Measurements from ENCODE around the gene PDK2. TPM values are rescaled to one million over a fixed set of nuclear protein-coding genes. Genes with fewer than 3 reads are reported as not detected.

PDK2 gene
- total RNA-seq, 1 donor: 37.8 TPM

GRCh38 chr17:50118076-50118827 lies 23.1 kb downstream of the PDK2 start:
- DNase-seq (ENCODE audit: low read depth): no peak

GRCh38 chr17:50118828-50119218 lies 23.7 kb downstream of the PDK2 start:
- DNase-seq (ENCODE audit: low read depth): no peak
- TF ChIP-seq, protein P1, sequence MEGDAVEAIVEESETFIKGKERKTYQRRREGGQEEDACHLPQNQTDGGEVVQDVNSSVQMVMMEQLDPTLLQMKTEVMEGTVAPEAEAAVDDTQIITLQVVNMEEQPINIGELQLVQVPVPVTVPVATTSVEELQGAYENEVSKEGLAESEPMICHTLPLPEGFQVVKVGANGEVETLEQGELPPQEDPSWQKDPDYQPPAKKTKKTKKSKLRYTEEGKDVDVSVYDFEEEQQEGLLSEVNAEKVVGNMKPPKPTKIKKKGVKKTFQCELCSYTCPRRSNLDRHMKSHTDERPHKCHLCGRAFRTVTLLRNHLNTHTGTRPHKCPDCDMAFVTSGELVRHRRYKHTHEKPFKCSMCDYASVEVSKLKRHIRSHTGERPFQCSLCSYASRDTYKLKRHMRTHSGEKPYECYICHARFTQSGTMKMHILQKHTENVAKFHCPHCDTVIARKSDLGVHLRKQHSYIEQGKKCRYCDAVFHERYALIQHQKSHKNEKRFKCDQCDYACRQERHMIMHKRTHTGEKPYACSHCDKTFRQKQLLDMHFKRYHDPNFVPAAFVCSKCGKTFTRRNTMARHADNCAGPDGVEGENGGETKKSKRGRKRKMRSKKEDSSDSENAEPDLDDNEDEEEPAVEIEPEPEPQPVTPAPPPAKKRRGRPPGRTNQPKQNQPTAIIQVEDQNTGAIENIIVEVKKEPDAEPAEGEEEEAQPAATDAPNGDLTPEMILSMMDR (IDR thresholded peaks at IDR 0.05; ENCODE audit: insufficient read depth, low read length): no peak

More at GRCh38 chr17:50118076-50118827, 23.1 kb downstream of the PDK2 start:
- no peak overlapping the region for H3K4me3 ChIP-seq (ENCODE audit: low read depth, low read length)
- TF ChIP-seq, protein P1 (IDR thresholded peaks at IDR 0.05; ENCODE audit: insufficient read depth, low read length): no peak

GRCh38 chr17:50120475-50121253 lies 25.5 kb downstream of the PDK2 start:
- no peak overlapping the region for H3K4me3 ChIP-seq (ENCODE audit: low read depth, low read length)
- TF ChIP-seq, protein P1 (IDR thresholded peaks at IDR 0.05; ENCODE audit: insufficient read depth, low read length): no peak
- DNase-seq (ENCODE audit: low read depth): no peak

More at GRCh38 chr17:50118828-50119218, 23.7 kb downstream of the PDK2 start:
- H3K4me3 ChIP-seq (ENCODE audit: low read depth, low read length): no peak overlapping the region

DNA sequence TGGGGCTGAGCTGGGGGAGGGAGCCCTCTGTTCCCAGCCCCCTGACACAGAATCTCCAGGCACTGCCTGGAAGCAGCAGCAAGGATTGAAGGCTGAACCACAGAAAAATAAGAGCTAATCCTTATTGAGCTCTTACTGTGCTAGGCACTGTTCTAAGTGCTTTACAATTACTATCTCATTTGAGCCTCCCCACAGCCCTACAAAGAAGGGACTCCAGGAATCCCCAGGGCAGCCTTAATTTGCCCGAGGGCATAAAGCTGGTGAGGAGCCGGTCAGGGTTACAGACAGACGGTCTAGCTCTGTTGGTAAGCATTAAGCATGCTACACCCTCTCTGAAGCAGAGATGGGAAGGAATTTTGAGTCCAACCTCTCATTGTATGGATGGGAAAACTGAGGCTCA lies 27.8 kb downstream of the PDK2 start:
- no peak for DNase-seq (ENCODE audit: low read depth)
- no peak overlapping the region for H3K4me3 ChIP-seq (ENCODE audit: low read depth, low read length)
- TF ChIP-seq, protein P1 (IDR thresholded peaks at IDR 0.05; ENCODE audit: insufficient read depth, low read length): no peak

GRCh38 chr17:50123649-50124349 lies 28.6 kb downstream of the PDK2 start:
- TF ChIP-seq, protein P1 (IDR thresholded peaks at IDR 0.05; ENCODE audit: insufficient read depth, low read length): no peak
- no peak overlapping the region for H3K4me3 ChIP-seq (ENCODE audit: low read depth, low read length)
- no peak for DNase-seq (ENCODE audit: low read depth)

- no peak overlapping the region for H3K4me3 ChIP-seq (ENCODE audit: low read depth, low read length)
- TF ChIP-seq, protein P1 (IDR thresholded peaks at IDR 0.05; ENCODE audit: insufficient read depth, low read length): no peak
- no peak for DNase-seq (ENCODE audit: low read depth)
Observed at GRCh38 chr17:50125420-50125997, 30.4 kb downstream of the PDK2 start.

All from fibroblast of the aortic adventitia (primary cell).